NCI-H1436 (cell line): ENCODE measurements around the gene AKAP1.
A peak's percentile ranks its signal among the peaks of the same experiment; 100 is the strongest.

Experiments
- DNase-seq: peaks from one replicate; lab custom pipeline; 2025; lab: John Stamatoyannopoulos, UW

Gene AKAP1

GRCh38 chr17:57105591-57105990 is 20.5 kb downstream of the AKAP1 start:
- DNase-seq, result no peak

GRCh38 chr17:57106107-57106835 is 21.2 kb downstream of the AKAP1 start:
- DNase-seq, result no peak

GRCh38 chr17:57106836-57107497 is 21.9 kb downstream of the AKAP1 start:
- DNase-seq, result no peak

GRCh38 chr17:57107498-57108101 is 22.6 kb downstream of the AKAP1 start:
- peak; percentile 41 for DNase-seq

- DNase-seq, result no peak
Observed at GRCh38 chr17:57108671-57109392, 23.8 kb downstream of the AKAP1 start.

- DNase-seq, result no peak
Observed at GRCh38 chr17:57109393-57110151, 24.5 kb downstream of the AKAP1 start.

GRCh38 chr17:57110152-57110542 is 25.1 kb downstream of the AKAP1 start:
- DNase-seq, result no peak

- DNase-seq, result no peak
Observed at GRCh38 chr17:57110579-57111325, 25.7 kb downstream of the AKAP1 start.

- DNase-seq, result no peak
Observed at GRCh38 chr17:57111386-57111785, 26.3 kb downstream of the AKAP1 start.

GRCh38 chr17:57113011-57113410 is 28.0 kb downstream of the AKAP1 start:
- no peak for DNase-seq

GRCh38 chr17:57113656-57114055 is 28.6 kb downstream of the AKAP1 start:
- DNase-seq, result no peak

GRCh38 chr17:57114085-57114673 is 29.1 kb downstream of the AKAP1 start:
- DNase-seq, result peak; percentile 53

- DNase-seq, result no peak
Observed at GRCh38 chr17:57115377-57115776, 30.3 kb downstream of the AKAP1 start.

- DNase-seq, result no peak
Observed at GRCh38 chr17:57115916-57116315, 30.9 kb downstream of the AKAP1 start.

GRCh38 chr17:57117798-57118197 is 32.8 kb downstream of the AKAP1 start:
- DNase-seq, result no peak

GRCh38 chr17:57120814-57121213 is 35.8 kb downstream of the AKAP1 start:
- DNase-seq, result no peak

GRCh38 chr17:57121308-57122042 is 36.4 kb downstream of the AKAP1 start:
- DNase-seq, result peak; percentile 59

- no peak for DNase-seq
Observed at GRCh38 chr17:57124053-57124452, 39.0 kb downstream of the AKAP1 start.

- no peak for DNase-seq
Observed at GRCh38 chr17:57125406-57125805, 40.4 kb downstream of the AKAP1 start.

GRCh38 chr17:57125866-57126265 is 40.8 kb downstream of the AKAP1 start:
- DNase-seq, result no peak
